Femur (tissue), 1 donor: Measurements from ENCODE around the gene CAMTA1.
A peak's percentile ranks its signal among the peaks of the same experiment; 100 is the strongest.

Source experiments
- DNase-seq: peaks from one replicate; pipeline ENCODE4 v3.0.0-alpha.2; 2017

The CAMTA1 gene

GRCh38 chr1:7267493-7267892 lies 482.2 kb downstream of the CAMTA1 start:
- no peak for DNase-seq

- no peak for DNase-seq
Measured at GRCh38 chr1:7268983-7269382, 483.7 kb downstream of the CAMTA1 start.

GRCh38 chr1:7269525-7269924 lies 484.3 kb downstream of the CAMTA1 start:
- no peak for DNase-seq

GRCh38 chr1:7274256-7274655 lies 489.0 kb downstream of the CAMTA1 start:
- DNase-seq = no peak

GRCh38 chr1:7278045-7278444 lies 492.8 kb downstream of the CAMTA1 start:
- DNase-seq = no peak

- DNase-seq = no peak
Measured at GRCh38 chr1:7278827-7279765, 493.8 kb downstream of the CAMTA1 start.

- DNase-seq = no peak
Measured at GRCh38 chr1:7279769-7280168, 494.5 kb downstream of the CAMTA1 start.

GRCh38 chr1:7280347-7280960 lies 495.2 kb downstream of the CAMTA1 start:
- DNase-seq = no peak

GRCh38 chr1:7281821-7282220 lies 496.6 kb downstream of the CAMTA1 start:
- no peak for DNase-seq

- DNase-seq = no peak
Measured at GRCh38 chr1:7284839-7285435, 499.7 kb downstream of the CAMTA1 start.

GRCh38 chr1:7285856-7286454 lies 500.7 kb downstream of the CAMTA1 start:
- no peak for DNase-seq

GRCh38 chr1:7287013-7287412 lies 501.8 kb downstream of the CAMTA1 start:
- no peak for DNase-seq

GRCh38 chr1:7288992-7289391 lies 503.7 kb downstream of the CAMTA1 start:
- DNase-seq = no peak

- no peak for DNase-seq
Measured at GRCh38 chr1:7289694-7290093, 504.4 kb downstream of the CAMTA1 start.

- DNase-seq = peak; percentile 82
Measured at GRCh38 chr1:7290971-7291970, 506.0 kb downstream of the CAMTA1 start.

- DNase-seq = no peak
Measured at GRCh38 chr1:7292036-7292681, 506.9 kb downstream of the CAMTA1 start.

GRCh38 chr1:7292714-7293419 lies 507.6 kb downstream of the CAMTA1 start:
- no peak for DNase-seq

GRCh38 chr1:7293702-7294629 lies 508.7 kb downstream of the CAMTA1 start:
- DNase-seq = no peak

GRCh38 chr1:7294636-7295035 lies 509.4 kb downstream of the CAMTA1 start:
- no peak for DNase-seq

GRCh38 chr1:7295946-7296345 lies 510.7 kb downstream of the CAMTA1 start:
- peak; percentile 4 for DNase-seq
